OCI-LY1 (cell line): ENCODE data around the gene ARFGAP2.
A peak's percentile ranks its signal among the peaks of the same experiment; 100 is the strongest.

ENCODE experiments used
- H2AFZ ChIP-seq: fragments of 200-600 bp; sonication (generic), shearing (Covaris generic); 2 replicates; pipeline ENCODE4 v1.6.0; 2014; ENCODE audit warnings: antibody characterized with exemption, mild to moderate bottlenecking, low read length
- H3F3A ChIP-seq: fragments of 200-600 bp; sonication (generic), shearing (Covaris generic); 2 replicates; pipeline ENCODE4 v1.6.0; 2014; ENCODE audit warnings: mild to moderate bottlenecking, antibody characterized with exemption, low read length, moderate library complexity; ENCODE audit not compliant: insufficient read depth
- H3K27ac ChIP-seq: fragments of 200-600 bp; sonication (generic); 2 replicates; pipeline ENCODE4 v1.5.1; 2014; ENCODE audit warnings: low read length, mixed run types, mild to moderate bottlenecking, low read depth; ENCODE audit not compliant: poor library complexity, severe bottlenecking
- H3K27me3 ChIP-seq: fragments of 200-600 bp; sonication (generic); 2 replicates; pipeline ENCODE4 v1.6.0; 2014; ENCODE audit warnings: antibody characterized with exemption, mild to moderate bottlenecking, low read length, moderate library complexity; ENCODE audit not compliant: insufficient read depth
- H3K36me3 ChIP-seq: fragments of 200-600 bp; sonication (generic); 2 replicates; pipeline ENCODE4 v1.6.1; 2014; ENCODE audit warnings: mild to moderate bottlenecking, antibody characterized with exemption, low read length, moderate library complexity, mixed read lengths; ENCODE audit not compliant: insufficient read depth
- H3K4me1 ChIP-seq: fragments of 200-600 bp; sonication (generic); 2 replicates; pipeline ENCODE4 v1.5.1; 2014; ENCODE audit warnings: mild to moderate bottlenecking, low read length, moderate library complexity; ENCODE audit not compliant: insufficient read depth, severe bottlenecking
- H3K4me2 ChIP-seq: fragments of 200-600 bp; sonication (generic), shearing (Covaris generic); 2 replicates; pipeline ENCODE4 v1.6.1; 2014; ENCODE audit warnings: low read length
- H3K4me3 ChIP-seq: fragments of 200-600 bp; sonication (generic); 2 replicates; pipeline ENCODE4 v1.5.1; 2014; ENCODE audit warnings: low read length, low read depth, mild to moderate bottlenecking, mixed read lengths; ENCODE audit not compliant: poor library complexity, severe bottlenecking
- H3K79me2 ChIP-seq: fragments of 200-600 bp; shearing (Covaris generic); 2 replicates; pipeline ENCODE4 v1.6.1; 2016; ENCODE audit warnings: mixed run types, low read length, mixed read lengths; ENCODE audit not compliant: insufficient read depth
- H3K9ac ChIP-seq: fragments of 200-600 bp; sonication (generic), shearing (Covaris generic); 2 replicates; pipeline ENCODE4 v1.6.1; 2014; ENCODE audit warnings: mild to moderate bottlenecking, low read length, mixed read lengths
- H3K9me2 ChIP-seq: fragments of 200-600 bp; sonication (generic), shearing (Covaris generic); 2 replicates; pipeline ENCODE4 v1.6.1; 2014; ENCODE audit warnings: low read depth, mild to moderate bottlenecking, low read length, mixed read lengths
- H3K9me3 ChIP-seq: fragments of 200-600 bp; shearing (Covaris generic); 2 replicates; pipeline ENCODE4 v1.6.1; 2014; ENCODE audit warnings: low read length, mixed read lengths
- H4K20me1 ChIP-seq: fragments of 200-600 bp; sonication (generic), shearing (Covaris generic); 2 replicates; pipeline ENCODE4 v1.6.0; 2016; ENCODE audit warnings: mild to moderate bottlenecking, low read length; ENCODE audit not compliant: insufficient read depth
- CTCF ChIP-seq: fragments of 200-600 bp; sonication (generic), shearing (Covaris generic); IDR thresholded peaks from 2 replicates; pipeline ENCODE4 v1.5.1; 2017; ENCODE audit warnings: mild to moderate bottlenecking, antibody characterized with exemption, low read length, moderate library complexity, mixed read lengths
- EZH2 ChIP-seq: fragments of 200-600 bp; sonication (generic), shearing (Covaris generic); IDR thresholded peaks from 2 replicates; pipeline ENCODE4 v1.8.0; 2017; ENCODE audit warnings: borderline replicate concordance, mixed run types, mild to moderate bottlenecking, antibody characterized with exemption, low read length, moderate library complexity, mixed read lengths

The ARFGAP2 gene

GRCh38 chr11:47148903-47149531, 27.7 kb downstream of the ARFGAP2 start:
- Histone ChIP-seq H3K27me3 (no peaks in the 10 kb centered on the region), H3K9me3 (no peaks in the 10 kb centered on the region), H3K9ac (no peak overlapping the region; the same call in 1 of the 2 replicates), H3K27ac (peak overlapping the region; percentile 34), H2AFZ (no peak overlapping the region), H3K4me3 (no peak overlapping the region), H3K4me2 (no peak overlapping the region), H3K36me3 (no peaks in the 10 kb centered on the region), H3F3A (no peaks in the 10 kb centered on the region), H3K9me2 (no peaks in the 10 kb centered on the region), H4K20me1 (no peaks in the 10 kb centered on the region), H3K4me1 (peaks cover 47% of the 10 kb centered on the region), H3K79me2 (no peaks in the 10 kb centered on the region)
- TF ChIP-seq CTCF (no peak), EZH2 (no peak)

GRCh38 chr11:47148270-47148669, 28.4 kb downstream of the ARFGAP2 start:
- Histone ChIP-seq H2AFZ (no peak overlapping the region), H3K4me2 (no peak overlapping the region), H3K9ac (no peak overlapping the region), H4K20me1 (no peaks in the 10 kb centered on the region), H3K9me2 (no peaks in the 10 kb centered on the region), H3K27ac (peak overlapping the region; percentile 34), H3K79me2 (no peaks in the 10 kb centered on the region), H3K4me3 (no peak overlapping the region), H3K27me3 (no peaks in the 10 kb centered on the region), H3F3A (no peaks in the 10 kb centered on the region), H3K9me3 (no peaks in the 10 kb centered on the region), H3K4me1 (peaks cover 40% of the 10 kb centered on the region), H3K36me3 (no peaks in the 10 kb centered on the region)
- no peak for TF ChIP-seq CTCF
- no peak for TF ChIP-seq EZH2

GRCh38 chr11:47147681-47148080, 29.0 kb downstream of the ARFGAP2 start:
- H3K79me2 ChIP-seq: no peaks in the 10 kb centered on the region
- peaks cover 3% of the 10 kb centered on the region; the same call in 1 of the 2 replicates for H3K36me3 ChIP-seq
- H3K4me3 ChIP-seq: no peak overlapping the region
- no peak overlapping the region for H3K9ac ChIP-seq
- H2AFZ ChIP-seq: no peak overlapping the region
- TF ChIP-seq CTCF (no peak), EZH2 (no peak)
- no peaks in the 10 kb centered on the region for H3F3A ChIP-seq
- no peak overlapping the region for H3K4me2 ChIP-seq
- peaks cover 35% of the 10 kb centered on the region for H3K4me1 ChIP-seq
- no peaks in the 10 kb centered on the region for H3K9me3 ChIP-seq
- H3K9me2 ChIP-seq: no peaks in the 10 kb centered on the region
- H4K20me1 ChIP-seq: no peaks in the 10 kb centered on the region
- no peaks in the 10 kb centered on the region for H3K27me3 ChIP-seq
- peak overlapping the region; percentile 48 for H3K27ac ChIP-seq
